ENCODE data around the gene RYR2.

Gene RYR2

GRCh38 chr1:237861944-237862343 is 820.0 kb downstream of the RYR2 start:
- no peak for DNase-seq (ENCODE audit: low read depth in 2 of 2)

DNA sequence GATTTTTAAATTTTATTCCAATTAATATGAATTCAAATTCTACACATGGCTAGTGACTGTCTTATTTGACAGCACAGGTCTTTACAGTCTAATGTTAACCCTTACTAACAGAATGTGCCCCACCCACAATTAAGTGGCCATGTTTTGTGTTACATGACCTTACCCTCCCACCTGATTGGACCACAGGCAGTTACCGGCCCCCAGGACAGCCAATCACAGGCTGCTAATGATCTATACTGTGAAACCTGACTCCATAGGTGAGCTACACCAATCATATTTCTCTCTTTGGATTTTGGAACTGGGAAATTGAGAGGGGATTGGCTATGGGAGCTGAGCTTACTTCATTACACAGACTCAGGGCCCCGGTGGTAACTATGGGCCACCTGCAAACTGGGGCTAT is 821.2 kb downstream of the RYR2 start:
- no peak for DNase-seq (ENCODE audit: low read depth in 2 of 2)

- DNase-seq (ENCODE audit: low read depth in 2 of 2) = no peak
Measured at GRCh38 chr1:237864338-237865244, 822.6 kb downstream of the RYR2 start.

GRCh38 chr1:237867380-237867888 is 825.5 kb downstream of the RYR2 start:
- no peak for DNase-seq (ENCODE audit: low read depth in 2 of 2)

DNA sequence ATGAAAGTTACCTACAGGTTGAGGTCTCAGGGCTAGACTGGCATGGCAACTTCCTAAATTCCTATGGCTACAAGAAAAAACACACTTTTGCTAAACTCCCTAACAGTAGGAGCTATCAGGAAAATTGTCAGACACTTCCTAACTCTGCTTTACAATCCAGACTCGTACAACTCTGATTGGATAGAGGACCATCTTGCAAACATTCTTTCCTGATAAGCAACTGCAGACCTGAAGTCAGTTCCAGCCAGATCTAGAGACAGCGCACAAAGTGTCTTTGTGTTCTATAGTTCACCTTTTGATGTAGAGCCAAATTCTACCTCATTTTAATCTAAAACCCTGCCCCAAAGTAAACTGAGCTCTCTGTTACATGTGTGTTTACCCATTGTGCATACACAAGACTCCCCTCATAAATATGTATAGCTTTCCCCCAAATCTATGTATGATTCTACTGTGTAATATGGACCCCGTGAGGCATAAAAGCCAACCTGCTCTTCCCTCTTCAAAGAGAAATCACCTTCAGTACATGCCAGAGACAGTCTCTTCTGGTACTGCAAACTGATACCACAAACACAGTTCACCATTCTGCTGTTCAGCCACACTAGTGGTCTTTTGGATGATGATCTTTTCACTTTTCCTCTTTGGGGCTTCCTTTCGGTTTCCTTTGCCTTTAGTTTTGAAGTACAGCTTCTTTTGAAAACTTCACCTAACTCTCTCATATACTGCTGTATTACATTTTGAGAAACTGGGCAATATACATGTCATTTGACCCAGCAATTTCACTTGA is 827.0 kb downstream of the RYR2 start:
- no peak for DNase-seq (ENCODE audit: low read depth in 2 of 2)

DNA sequence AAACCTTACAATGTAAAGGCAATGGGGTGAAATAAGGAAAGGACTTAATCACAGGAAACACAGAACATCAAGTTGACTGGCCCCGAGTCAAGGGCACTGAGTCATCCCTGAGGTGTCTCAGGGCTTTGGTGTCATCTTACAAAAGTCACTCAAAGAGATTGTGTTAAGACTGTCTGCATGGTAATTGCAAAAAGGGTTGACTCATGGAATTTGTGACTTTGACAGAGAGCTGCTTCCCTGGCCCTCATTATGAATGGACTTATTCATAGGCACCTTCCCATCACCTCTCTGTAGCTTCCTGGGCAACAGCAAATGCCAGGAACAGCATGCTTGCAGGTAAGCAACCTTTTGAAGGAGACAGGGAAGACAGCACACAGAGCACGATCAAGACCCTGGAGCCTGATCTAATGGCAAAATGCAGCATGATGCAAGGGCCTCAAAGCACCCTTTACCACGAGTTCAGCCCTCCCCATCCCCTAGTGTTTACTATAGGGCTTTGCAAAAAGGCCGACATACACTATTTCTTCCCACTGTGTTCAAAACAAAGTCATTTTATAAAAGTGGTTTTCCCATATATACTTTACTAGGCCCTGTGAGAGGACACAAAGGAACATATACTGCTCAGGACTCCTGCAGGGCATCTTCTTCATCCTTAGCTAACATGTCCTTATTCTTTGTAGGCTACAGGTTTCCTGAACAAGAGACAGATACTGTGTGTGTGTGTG is 831.7 kb downstream of the RYR2 start:
- DNase-seq (ENCODE audit: low read depth in 2 of 2) = no peak

DNA sequence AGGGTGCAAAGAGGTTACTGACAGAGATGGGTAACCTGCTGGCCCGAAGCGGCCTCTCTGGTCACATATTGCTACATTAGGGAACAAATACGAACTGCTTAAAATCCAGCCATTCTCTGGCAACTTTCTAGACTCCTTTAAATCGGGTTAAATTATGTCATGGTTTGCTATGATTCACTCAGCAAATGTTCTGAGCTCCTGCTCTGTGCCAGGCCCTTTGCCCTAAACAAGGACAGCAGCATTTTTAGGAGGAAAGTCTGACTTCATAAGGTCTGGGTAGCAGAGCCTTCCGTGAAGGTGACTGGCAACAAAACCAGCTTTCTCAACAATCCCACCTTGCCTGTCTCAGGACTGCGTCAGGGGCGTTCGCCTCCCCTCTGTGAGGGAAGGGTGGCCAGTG is 833.3 kb downstream of the RYR2 start:
- no peak for DNase-seq (ENCODE audit: low read depth in 2 of 2)

DNA sequence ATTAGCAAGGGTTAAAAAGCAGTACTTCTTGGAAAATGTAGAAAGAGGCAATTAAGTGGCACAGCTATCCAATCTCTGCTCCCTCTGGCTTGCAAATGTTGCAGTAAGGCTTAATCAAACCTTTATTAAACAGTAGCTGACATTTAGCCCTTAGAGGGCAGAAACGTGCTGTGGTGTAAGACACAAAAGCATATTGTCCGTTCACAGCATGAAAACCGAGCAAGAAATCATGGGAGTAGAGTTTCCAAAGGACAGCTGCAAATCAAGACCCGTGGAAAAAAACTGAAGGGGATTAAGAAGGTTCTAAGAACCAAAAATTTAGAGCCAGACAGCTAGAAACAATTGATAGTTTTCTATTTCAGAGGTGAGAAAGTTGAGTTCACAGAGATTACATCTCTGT is 835.6 kb downstream of the RYR2 start:
- no peak for DNase-seq (ENCODE audit: low read depth in 2 of 2)

DNA sequence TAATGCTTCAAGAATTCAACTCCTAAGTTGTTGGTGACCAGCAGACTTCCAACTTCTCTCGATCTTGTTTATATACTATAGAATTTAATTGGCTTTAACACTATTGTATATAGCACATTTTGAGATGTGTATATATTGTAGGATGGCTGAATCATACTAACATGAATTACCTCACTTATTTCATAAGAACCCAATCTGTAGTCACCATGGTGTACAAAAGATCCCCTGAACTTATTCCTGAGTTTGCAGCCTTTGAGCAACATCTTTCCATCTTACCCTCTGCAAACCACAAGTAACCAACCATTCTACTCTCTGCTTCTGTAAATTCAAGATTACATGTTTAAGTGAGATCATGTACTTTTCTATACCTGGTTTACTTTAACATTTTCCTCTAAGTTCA is 836.4 kb downstream of the RYR2 start:
- DNase-seq (ENCODE audit: low read depth in 2 of 2) = no peak

DNA sequence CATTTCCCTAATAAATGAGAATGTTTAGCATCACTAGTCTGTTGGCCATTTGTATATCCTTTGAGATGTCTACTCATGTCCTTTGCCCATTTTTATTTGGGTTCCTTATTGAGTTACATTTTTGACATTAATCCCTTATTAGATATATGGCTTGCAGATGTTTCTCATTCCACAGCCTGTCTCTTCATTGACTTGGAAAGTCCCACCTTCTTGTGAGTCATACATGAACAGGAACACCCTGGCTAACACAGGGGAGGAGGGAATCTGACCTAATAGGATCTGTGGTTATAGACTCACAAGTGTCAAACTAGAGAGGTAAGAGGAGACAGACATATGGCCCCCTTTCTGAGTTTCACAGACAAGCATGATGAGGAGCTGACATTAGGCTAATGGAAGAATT is 837.2 kb downstream of the RYR2 start:
- DNase-seq (ENCODE audit: low read depth in 2 of 2) = no peak
